Measurements from ENCODE around the gene FARP2.

Gene FARP2

GRCh38 chr2:241354668-241355658, 1.1 kb upstream of the FARP2 start (continued):
- TF ChIP-seq ZNF501 (tag by site-specific recombination; IDR thresholded peaks at IDR 0.05), result peak; percentile 53; the same call in 1 of the 2 replicates
- TF ChIP-seq ZNF514 (tag by site-specific recombination; IDR thresholded peaks at IDR 0.05), result no peak
- TF ChIP-seq KLF10 (tag by site-specific recombination; IDR thresholded peaks at IDR 0.05), result no peak

- peak overlapping the region; percentile 79 for H3K4me3 ChIP-seq (ENCODE audit: low read depth, low read length)
- H3K27ac ChIP-seq (ENCODE audit: extremely low read depth, low read depth, low read length), result no peak overlapping the region; the same call in 1 of the 2 replicates
- POLR2A ChIA-PET, result interaction anchor here (1.0 kb wide), 2 partner anchors 242 to 278 kb away, joined by 3 read pairs; no protein-coding TSS in a partner anchor
- CTCF ChIA-PET, result no interaction called here
- TF ChIP-seq ZBTB48 (tag by site-specific recombination; IDR thresholded peaks at IDR 0.05) (no peak), RBAK (tag by site-specific recombination; IDR thresholded peaks at IDR 0.05) (no peak), ZNF529 (tag by site-specific recombination; IDR thresholded peaks at IDR 0.05; ENCODE audit: insufficient replicate concordance) (no peak), ATF2 (tag by site-specific recombination; IDR thresholded peaks at IDR 0.05; ENCODE audit: low read depth) (no peak), REST (tag by site-specific recombination; IDR thresholded peaks at IDR 0.05) (no peak), ZNF558 (tag by site-specific recombination; IDR thresholded peaks at IDR 0.05) (no peak), ZNF202 (tag by site-specific recombination; IDR thresholded peaks at IDR 0.05; ENCODE audit: borderline replicate concordance) (no peak), ZBTB8A (tag by site-specific recombination; IDR thresholded peaks at IDR 0.05) (0 out of 2 replicates have a peak, but pooled peaks have one; percentile 8), ZNF530 (tag by site-specific recombination; IDR thresholded peaks at IDR 0.05; ENCODE audit: low read depth) (no peak), ZNF23 (tag by site-specific recombination; IDR thresholded peaks at IDR 0.05; ENCODE audit: borderline replicate concordance) (no peak), ZNF791 (tag by site-specific recombination; IDR thresholded peaks at IDR 0.05) (no peak), ZNF585B (tag by site-specific recombination; IDR thresholded peaks at IDR 0.05) (no peak), KLF7 (tag by site-specific recombination; IDR thresholded peaks at IDR 0.05; ENCODE audit: borderline replicate concordance) (no peak), ZNF335 (tag by site-specific recombination; conservative IDR thresholded peaks at IDR 0.05) (peak; percentile 31), ZNF214 (tag by site-specific recombination; IDR thresholded peaks at IDR 0.05; ENCODE audit: borderline replicate concordance) (no peak), ZNF37A (tag by site-specific recombination; IDR thresholded peaks at IDR 0.05) (no peak)
- no peaks in the 10 kb centered on the region for H3K9me3 ChIP-seq (ENCODE audit: control insufficient read depth, insufficient read depth, low read depth, low read length)
- peaks cover 16 to 35% of the 10 kb centered on the region in 2 experiments; a peak in 2 of 3 replicates for H3K36me3 ChIP-seq (ENCODE audit: control insufficient read depth in 2 of 2, insufficient read depth in 1 of 2, low read length in 2 of 2)
- peaks cover 17% of the 10 kb centered on the region for H3K4me1 ChIP-seq (ENCODE audit: control insufficient read depth, insufficient read depth, low read length)
These were observed 781 bp downstream of the FARP2 start for GRCh38 chr2:241356871-241357260.

Data from HEK293 (cell line).